K562 (cell line): ENCODE results near the gene SAMD13. TPM values are rescaled to one million over a fixed set of nuclear protein-coding genes. Genes with fewer than 3 reads are reported as not detected.

Source experiments
- ATAC-seq: fragments of 200-7000 bp; cut with Tn5 transposase; 3 replicates; pipeline ENCODE4 v1.9.1; 2020; ENCODE audit warnings: moderate library complexity
- BruUV-seq: library from RNA; stranded (reverse); fragments of 400-500 nt; replicated peaks from 2 replicates; lab custom pipeline; 2021; lab: Mats Ljungman, UMichigan
- CTCF ChIA-PET: fragments of 300-600 bp; formaldehyde crosslinking; extraction: SDS; loops from one replicate; lab custom pipeline; 2021; ENCODE audit warnings: low intra/inter-chr PET ratio; lab: Yijun Ruan, JAX
- POLR2A ChIA-PET: fragments of 300-600, 350-650 bp; sonication (Branson Sonifier 250); formaldehyde crosslinking; extraction: SDS; loops from one replicate; lab custom pipeline; 2021; ENCODE audit warnings: antibody characterized with exemption, inconsistent platforms; lab: Yijun Ruan, JAX
- DNase-seq, 4 experiments: peaks; one replicate each; pipeline versions ENCODE4 v3.0.0 to v3.0.0-alpha.2; 2011 to 2018; ENCODE audit warnings: low spot score in 3 of 4, mixed read lengths in 3 of 4; ENCODE audit errors: extremely low read depth in 1 of 4
- FAIRE-seq: peaks from 2 replicates; lab custom pipeline; 2011; peaks lifted over from hg19 to GRCh38; lab: Jason Lieb, UNC
- H2AFZ ChIP-seq: 2 replicates; pipeline ENCODE4 v1.6.0; 2011; ENCODE audit warnings: low read depth, low read length, control low read depth, inconsistent platforms
- H3K27ac ChIP-seq: fragments of 200-600 bp; 3 replicates; pipeline ENCODE4 v1.8.0; 2011; ENCODE audit warnings: low read depth, mild to moderate bottlenecking, control low read depth, inconsistent platforms, low read length, moderate library complexity, mixed read lengths; ENCODE audit errors: extremely low read depth
- H3K27me3 ChIP-seq, 2 experiments: fragments of 300-600 bp in 1 of 2; 2 replicates in 1 of 2; 3 replicates in 1 of 2; pipeline versions ENCODE4 v1.6.0 to v1.8.0; 2011; ENCODE audit warnings: inconsistent platforms in 2 of 2, low read length in 2 of 2, mild to moderate bottlenecking in 1 of 2, mixed read lengths in 1 of 2, moderate library complexity in 1 of 2; ENCODE audit not compliant: control insufficient read depth in 2 of 2, insufficient read depth in 2 of 2
- H3K36me3 ChIP-seq: fragments of 300-600 bp; 3 replicates; pipeline ENCODE4 v1.8.0; 2011; ENCODE audit warnings: mild to moderate bottlenecking, low read length, inconsistent platforms; ENCODE audit not compliant: control insufficient read depth, insufficient read depth
- H3K4me1 ChIP-seq, 2 experiments: fragments of 200-600 bp in 1 of 2; replicated peaks in 1 of 2; 2 replicates in 1 of 2; 3 replicates in 1 of 2; pipeline versions ENCODE4 v1.5.1 to v1.8.0; 2011; ENCODE audit warnings: inconsistent platforms in 2 of 2, low read length in 2 of 2, mild to moderate bottlenecking in 1 of 2, mixed read lengths in 1 of 2, moderate library complexity in 1 of 2; ENCODE audit not compliant: control insufficient read depth in 2 of 2, insufficient read depth in 2 of 2
- H3K4me2 ChIP-seq: 2 replicates; pipeline ENCODE4 v1.6.1; 2011; ENCODE audit warnings: low read length, control low read depth, inconsistent platforms, mixed read lengths; ENCODE audit not compliant: insufficient read depth
- H3K4me3 ChIP-seq: fragments of 200-600 bp; sonication (generic), shearing (Covaris generic); 2 replicates; pipeline ENCODE4 v1.5.1; 2016; ENCODE audit warnings: control low read depth, inconsistent platforms
- H3K79me2 ChIP-seq: fragments of 200-600 bp; 3 replicates; pipeline ENCODE4 v1.8.0; 2011; ENCODE audit warnings: low read length, inconsistent platforms; ENCODE audit not compliant: control insufficient read depth, insufficient read depth
- H3K9ac ChIP-seq, 2 experiments: 2 replicates each; pipeline versions ENCODE4 v1.6.0 to v1.6.1; 2011; ENCODE audit warnings: low read depth in 2 of 2, low read length in 2 of 2, control low read depth in 1 of 2, inconsistent platforms in 1 of 2, mild to moderate bottlenecking in 1 of 2, mixed read lengths in 1 of 2; ENCODE audit not compliant: insufficient read depth in 1 of 2
- H3K9me1 ChIP-seq: one replicate; pipeline ENCODE4 v1.6.0; 2011; ENCODE audit warnings: inconsistent platforms, mild to moderate bottlenecking, low read length, moderate library complexity; ENCODE audit not compliant: control insufficient read depth, insufficient read depth
- H3K9me3 ChIP-seq: replicated peaks from 2 replicates; pipeline ENCODE4 v1.5.1; 2011; ENCODE audit warnings: low read depth, low read length, inconsistent platforms; ENCODE audit not compliant: control insufficient read depth, insufficient read depth
- H4K20me1 ChIP-seq: replicated peaks from 2 replicates; pipeline ENCODE4 v1.6.1; 2011; ENCODE audit warnings: low read length, inconsistent platforms, mixed read lengths; ENCODE audit not compliant: control insufficient read depth, insufficient read depth
- CEBPB ChIP-seq: fragments of 450-650 bp; IDR thresholded peaks from 2 replicates; pipeline ENCODE4 v1.6.1; 2016; ENCODE audit warnings: missing genetic modification characterization, missing compliant biosample characterization
- HNRNPUL1 ChIP-seq: fragments of 200-400 bp; formaldehyde crosslinking; IDR thresholded peaks from 2 replicates; pipeline ENCODE4 v1.6.1; 2017; ENCODE audit warnings: low read length
- PRMT5 ChIP-seq: sonication (generic); formaldehyde crosslinking; IDR thresholded peaks from 2 replicates; pipeline ENCODE4 v1.5.0; 2020; ENCODE audit warnings: missing genetic modification reagents
- ZNF778 ChIP-seq: fragments of 450-650 bp; formaldehyde crosslinking; IDR thresholded peaks from 2 replicates; pipeline ENCODE4 v1.4.0; 2020; ENCODE audit warnings: mild to moderate bottlenecking, moderate library complexity
- WGBS: fragments of 100-300 bp; shearing (Covaris generic); methylation state at CpG from one replicate; pipeline ENCODE4 v1.1.6; 2016; ENCODE audit warnings: low coverage, mixed read lengths; ENCODE audit not compliant: insufficient coverage; ENCODE audit errors: missing lambda C conversion rate; 5-methylcytosine and 5-hydroxymethylcytosine counted together
- in situ Hi-C: fragments of 300-500 bp; cut with MboI; formaldehyde crosslinking; loops from 4 replicates; pipeline ENCODE4 v1.15.0; 2018; ENCODE audit warnings: inconsistent platforms, mixed read lengths
- intact Hi-C: fragments of 100-400 bp; cut with micrococcal nuclease; formaldehyde crosslinking; loops from 2 replicates; pipeline ENCODE4 v1.14.2; 2022
- polyA plus RNA-seq, 8 experiments: library from polyadenylated mRNA; depleted of rRNA in 4 of 8; stranded (reverse) in 5 of 8; unstranded in 3 of 8; fragments of >200 nt; fragmentation: Nextera tagmentation in 2 of 8; fragmentation: Illumina TruSeq in 1 of 8; extraction: Ambion mirVana in 2 of 8; extraction: Trizol in 1 of 8; gene quantifications; 2 replicates each; pipeline versions ENCODE4 v1.2.1 to v1.2.3, GENCODE V29; 2011 to 2014; ENCODE audit warnings: inconsistent platforms in 1 of 8, missing spikeins in 1 of 8
- total RNA-seq, 7 experiments: library from RNA; depleted of rRNA in 6 of 7; stranded (reverse); fragments of >200 nt in 6 of 7; fragmentation: Illumina TruSeq in 2 of 7; extraction: Trizol in 2 of 7; gene quantifications; 2 replicates each; pipeline versions ENCODE4 v1.2.1 to v1.2.3, GENCODE V29; 2011 to 2021; ENCODE audit warnings: low replicate concordance in 1 of 7
- TF ChIP-seq, protein P1 (sequence below): fragments of 450-650 bp; IDR thresholded peaks from 2 replicates; pipeline ENCODE4 v1.6.1; 2016; ENCODE audit warnings: mild to moderate bottlenecking, moderate library complexity
- TF ChIP-seq, protein P2 (sequence below): fragments of 250-450 bp; sonication (Bioruptor Pico); IDR thresholded peaks from 2 replicates; pipeline ENCODE4 v1.8.0; 2022; ENCODE audit warnings: moderate library complexity, mild to moderate bottlenecking, inconsistent platforms
- TF ChIP-seq, protein P3 (sequence below): sonication (generic); IDR thresholded peaks from 2 replicates; pipeline ENCODE4 v1.6.1; 2016

Gene SAMD13
- total and polyA plus RNA-seq, 9 of the 15 experiments (the other 6 are each of a cell fraction or from before 2014, with no cell fraction given) = 0.78 to 2.7 (median 1.00) TPM

DNA sequence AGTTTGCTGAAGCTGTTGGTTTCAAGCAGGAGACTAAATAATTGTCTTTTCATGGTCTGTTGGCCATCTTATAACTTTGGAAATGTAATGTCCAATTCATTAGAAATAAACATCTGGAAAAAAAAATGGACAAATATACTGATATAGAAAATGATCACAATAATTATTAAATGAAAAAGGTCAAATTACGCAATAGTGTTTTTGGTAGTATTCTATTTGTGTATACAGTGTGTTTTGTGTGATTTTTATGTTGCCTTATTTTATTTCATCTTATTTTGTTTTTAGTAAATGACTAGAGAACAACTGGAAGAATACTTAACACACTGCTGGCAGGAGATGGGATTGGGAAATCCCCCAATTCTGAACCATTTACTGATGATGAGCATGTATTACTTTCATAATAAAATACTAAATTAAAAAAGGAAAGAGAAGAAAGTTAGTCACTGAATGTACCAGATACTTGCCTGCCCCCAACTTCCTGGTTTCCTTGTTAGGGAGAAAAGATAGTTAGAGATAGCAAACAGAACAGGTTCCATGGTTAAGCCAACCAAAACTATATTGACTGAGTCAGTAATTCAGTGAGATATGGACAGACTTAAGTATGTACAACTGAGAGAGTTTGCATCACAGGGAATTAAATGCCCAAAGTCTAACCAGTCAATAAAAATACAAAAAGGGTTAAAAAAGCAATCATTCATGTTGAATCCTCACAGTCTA lies 24.0 kb upstream of the SAMD13 start:
- BruUV-seq = no TSS peak
- Histone ChIP-seq H3K4me2 (no peak overlapping the region), H3K9me1 (no peaks in the 10 kb centered on the region), H3K9ac (no peak overlapping the region), H3K79me2 (no peaks in the 10 kb centered on the region), H3K4me3 (no peak overlapping the region), H2AFZ (no peak overlapping the region), H4K20me1 (no peaks in the 10 kb centered on the region), H3K4me1 (no peaks in the 10 kb centered on the region; a peak in 1 of 5 replicates), H3K9me3 (no peaks in the 10 kb centered on the region), H3K36me3 (no peaks in the 10 kb centered on the region), H3K27me3 (no peaks in the 10 kb centered on the region), H3K27ac (no peak overlapping the region)
- intact Hi-C loops (no loop called here), in situ Hi-C loops (no loop called here)
- ATAC-seq (no peak), FAIRE-seq (no peak), DNase-seq (no peak)
- ChIA-PET POLR2A (no interaction called here), CTCF (no interaction called here)
- WGBS = 59% methylated on average over 1 of the region's 1 CpG
- TF ChIP-seq HNRNPUL1 (no peak), CEBPB (tag) (peak; percentile 88), ZNF778 (CRISPR knock-in tag) (no peak), PRMT5 (CRISPR knock-in tag) (no peak)
- TF ChIP-seq, protein P1, sequence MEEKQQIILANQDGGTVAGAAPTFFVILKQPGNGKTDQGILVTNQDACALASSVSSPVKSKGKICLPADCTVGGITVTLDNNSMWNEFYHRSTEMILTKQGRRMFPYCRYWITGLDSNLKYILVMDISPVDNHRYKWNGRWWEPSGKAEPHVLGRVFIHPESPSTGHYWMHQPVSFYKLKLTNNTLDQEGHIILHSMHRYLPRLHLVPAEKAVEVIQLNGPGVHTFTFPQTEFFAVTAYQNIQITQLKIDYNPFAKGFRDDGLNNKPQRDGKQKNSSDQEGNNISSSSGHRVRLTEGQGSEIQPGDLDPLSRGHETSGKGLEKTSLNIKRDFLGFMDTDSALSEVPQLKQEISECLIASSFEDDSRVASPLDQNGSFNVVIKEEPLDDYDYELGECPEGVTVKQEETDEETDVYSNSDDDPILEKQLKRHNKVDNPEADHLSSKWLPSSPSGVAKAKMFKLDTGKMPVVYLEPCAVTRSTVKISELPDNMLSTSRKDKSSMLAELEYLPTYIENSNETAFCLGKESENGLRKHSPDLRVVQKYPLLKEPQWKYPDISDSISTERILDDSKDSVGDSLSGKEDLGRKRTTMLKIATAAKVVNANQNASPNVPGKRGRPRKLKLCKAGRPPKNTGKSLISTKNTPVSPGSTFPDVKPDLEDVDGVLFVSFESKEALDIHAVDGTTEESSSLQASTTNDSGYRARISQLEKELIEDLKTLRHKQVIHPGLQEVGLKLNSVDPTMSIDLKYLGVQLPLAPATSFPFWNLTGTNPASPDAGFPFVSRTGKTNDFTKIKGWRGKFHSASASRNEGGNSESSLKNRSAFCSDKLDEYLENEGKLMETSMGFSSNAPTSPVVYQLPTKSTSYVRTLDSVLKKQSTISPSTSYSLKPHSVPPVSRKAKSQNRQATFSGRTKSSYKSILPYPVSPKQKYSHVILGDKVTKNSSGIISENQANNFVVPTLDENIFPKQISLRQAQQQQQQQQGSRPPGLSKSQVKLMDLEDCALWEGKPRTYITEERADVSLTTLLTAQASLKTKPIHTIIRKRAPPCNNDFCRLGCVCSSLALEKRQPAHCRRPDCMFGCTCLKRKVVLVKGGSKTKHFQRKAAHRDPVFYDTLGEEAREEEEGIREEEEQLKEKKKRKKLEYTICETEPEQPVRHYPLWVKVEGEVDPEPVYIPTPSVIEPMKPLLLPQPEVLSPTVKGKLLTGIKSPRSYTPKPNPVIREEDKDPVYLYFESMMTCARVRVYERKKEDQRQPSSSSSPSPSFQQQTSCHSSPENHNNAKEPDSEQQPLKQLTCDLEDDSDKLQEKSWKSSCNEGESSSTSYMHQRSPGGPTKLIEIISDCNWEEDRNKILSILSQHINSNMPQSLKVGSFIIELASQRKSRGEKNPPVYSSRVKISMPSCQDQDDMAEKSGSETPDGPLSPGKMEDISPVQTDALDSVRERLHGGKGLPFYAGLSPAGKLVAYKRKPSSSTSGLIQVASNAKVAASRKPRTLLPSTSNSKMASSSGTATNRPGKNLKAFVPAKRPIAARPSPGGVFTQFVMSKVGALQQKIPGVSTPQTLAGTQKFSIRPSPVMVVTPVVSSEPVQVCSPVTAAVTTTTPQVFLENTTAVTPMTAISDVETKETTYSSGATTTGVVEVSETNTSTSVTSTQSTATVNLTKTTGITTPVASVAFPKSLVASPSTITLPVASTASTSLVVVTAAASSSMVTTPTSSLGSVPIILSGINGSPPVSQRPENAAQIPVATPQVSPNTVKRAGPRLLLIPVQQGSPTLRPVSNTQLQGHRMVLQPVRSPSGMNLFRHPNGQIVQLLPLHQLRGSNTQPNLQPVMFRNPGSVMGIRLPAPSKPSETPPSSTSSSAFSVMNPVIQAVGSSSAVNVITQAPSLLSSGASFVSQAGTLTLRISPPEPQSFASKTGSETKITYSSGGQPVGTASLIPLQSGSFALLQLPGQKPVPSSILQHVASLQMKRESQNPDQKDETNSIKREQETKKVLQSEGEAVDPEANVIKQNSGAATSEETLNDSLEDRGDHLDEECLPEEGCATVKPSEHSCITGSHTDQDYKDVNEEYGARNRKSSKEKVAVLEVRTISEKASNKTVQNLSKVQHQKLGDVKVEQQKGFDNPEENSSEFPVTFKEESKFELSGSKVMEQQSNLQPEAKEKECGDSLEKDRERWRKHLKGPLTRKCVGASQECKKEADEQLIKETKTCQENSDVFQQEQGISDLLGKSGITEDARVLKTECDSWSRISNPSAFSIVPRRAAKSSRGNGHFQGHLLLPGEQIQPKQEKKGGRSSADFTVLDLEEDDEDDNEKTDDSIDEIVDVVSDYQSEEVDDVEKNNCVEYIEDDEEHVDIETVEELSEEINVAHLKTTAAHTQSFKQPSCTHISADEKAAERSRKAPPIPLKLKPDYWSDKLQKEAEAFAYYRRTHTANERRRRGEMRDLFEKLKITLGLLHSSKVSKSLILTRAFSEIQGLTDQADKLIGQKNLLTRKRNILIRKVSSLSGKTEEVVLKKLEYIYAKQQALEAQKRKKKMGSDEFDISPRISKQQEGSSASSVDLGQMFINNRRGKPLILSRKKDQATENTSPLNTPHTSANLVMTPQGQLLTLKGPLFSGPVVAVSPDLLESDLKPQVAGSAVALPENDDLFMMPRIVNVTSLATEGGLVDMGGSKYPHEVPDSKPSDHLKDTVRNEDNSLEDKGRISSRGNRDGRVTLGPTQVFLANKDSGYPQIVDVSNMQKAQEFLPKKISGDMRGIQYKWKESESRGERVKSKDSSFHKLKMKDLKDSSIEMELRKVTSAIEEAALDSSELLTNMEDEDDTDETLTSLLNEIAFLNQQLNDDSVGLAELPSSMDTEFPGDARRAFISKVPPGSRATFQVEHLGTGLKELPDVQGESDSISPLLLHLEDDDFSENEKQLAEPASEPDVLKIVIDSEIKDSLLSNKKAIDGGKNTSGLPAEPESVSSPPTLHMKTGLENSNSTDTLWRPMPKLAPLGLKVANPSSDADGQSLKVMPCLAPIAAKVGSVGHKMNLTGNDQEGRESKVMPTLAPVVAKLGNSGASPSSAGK = no peak
- TF ChIP-seq, protein P2, sequence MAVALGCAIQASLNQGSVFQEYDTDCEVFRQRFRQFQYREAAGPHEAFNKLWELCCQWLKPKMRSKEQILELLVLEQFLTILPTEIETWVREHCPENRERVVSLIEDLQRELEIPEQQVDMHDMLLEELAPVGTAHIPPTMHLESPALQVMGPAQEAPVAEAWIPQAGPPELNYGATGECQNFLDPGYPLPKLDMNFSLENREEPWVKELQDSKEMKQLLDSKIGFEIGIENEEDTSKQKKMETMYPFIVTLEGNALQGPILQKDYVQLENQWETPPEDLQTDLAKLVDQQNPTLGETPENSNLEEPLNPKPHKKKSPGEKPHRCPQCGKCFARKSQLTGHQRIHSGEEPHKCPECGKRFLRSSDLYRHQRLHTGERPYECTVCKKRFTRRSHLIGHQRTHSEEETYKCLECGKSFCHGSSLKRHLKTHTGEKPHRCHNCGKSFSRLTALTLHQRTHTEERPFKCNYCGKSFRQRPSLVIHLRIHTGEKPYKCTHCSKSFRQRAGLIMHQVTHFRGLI = no peak
- TF ChIP-seq, protein P3, sequence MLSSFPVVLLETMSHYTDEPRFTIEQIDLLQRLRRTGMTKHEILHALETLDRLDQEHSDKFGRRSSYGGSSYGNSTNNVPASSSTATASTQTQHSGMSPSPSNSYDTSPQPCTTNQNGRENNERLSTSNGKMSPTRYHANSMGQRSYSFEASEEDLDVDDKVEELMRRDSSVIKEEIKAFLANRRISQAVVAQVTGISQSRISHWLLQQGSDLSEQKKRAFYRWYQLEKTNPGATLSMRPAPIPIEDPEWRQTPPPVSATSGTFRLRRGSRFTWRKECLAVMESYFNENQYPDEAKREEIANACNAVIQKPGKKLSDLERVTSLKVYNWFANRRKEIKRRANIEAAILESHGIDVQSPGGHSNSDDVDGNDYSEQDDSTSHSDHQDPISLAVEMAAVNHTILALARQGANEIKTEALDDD = 0 out of 2 replicates have a peak, but pooled peaks have one; percentile 64
